ENCODE measurements around the gene RASSF1. TPM values are rescaled to one million over a fixed set of nuclear protein-coding genes. Genes with fewer than 3 reads are reported as not detected.

The RASSF1 gene
- total RNA-seq, 2 experiments from 2014 or later = 30.8 to 50.7 TPM

GRCh38 chr3:50359760-50360110 is 19.1 kb upstream of the RASSF1 start:
- Mint-ChIP-seq H3K27me3 (no peaks in the 10 kb centered on the region), H3K27ac (peak overlapping the region; percentile 94), H3K36me3 (ENCODE audit: low read depth) (peaks cover 16% of the 10 kb centered on the region), H3K4me1 (peaks cover 37% of the 10 kb centered on the region), H3K4me3 (peak overlapping the region; percentile 91), H3K9me3 (ENCODE audit: low read depth) (no peaks in the 10 kb centered on the region)
- intact Hi-C loops (cut with DNase I, micrococcal nuclease) = loop anchor here (1.0 to 10.0 kb wide), 11 partner anchors 8 to 1026 kb away; partner anchors contain the start of genes HYAL3 (in 2 of the 2), IFRD2 (in 2 of the 2), NAA80 (in 2 of the 2) and APEH (in 1 of the 2)
- ATAC-seq = peak; percentile 21
- ChIA-PET POLR2A (interaction anchor here (0.6 to 1.4 kb wide), 2 partner anchors 9 to 13 kb away, joined by 3 to 6 read pairs; partner anchors contain the start of genes CYB561D2 and NPRL2), CTCF (interaction anchor here (0.5 to 1.0 kb wide), 3 partner anchors 10 to 44 kb away, joined by 3 to 5 read pairs (median 3); partner anchors contain the start of genes CYB561D2 and NPRL2)
- DNase-seq = no peak

DNA sequence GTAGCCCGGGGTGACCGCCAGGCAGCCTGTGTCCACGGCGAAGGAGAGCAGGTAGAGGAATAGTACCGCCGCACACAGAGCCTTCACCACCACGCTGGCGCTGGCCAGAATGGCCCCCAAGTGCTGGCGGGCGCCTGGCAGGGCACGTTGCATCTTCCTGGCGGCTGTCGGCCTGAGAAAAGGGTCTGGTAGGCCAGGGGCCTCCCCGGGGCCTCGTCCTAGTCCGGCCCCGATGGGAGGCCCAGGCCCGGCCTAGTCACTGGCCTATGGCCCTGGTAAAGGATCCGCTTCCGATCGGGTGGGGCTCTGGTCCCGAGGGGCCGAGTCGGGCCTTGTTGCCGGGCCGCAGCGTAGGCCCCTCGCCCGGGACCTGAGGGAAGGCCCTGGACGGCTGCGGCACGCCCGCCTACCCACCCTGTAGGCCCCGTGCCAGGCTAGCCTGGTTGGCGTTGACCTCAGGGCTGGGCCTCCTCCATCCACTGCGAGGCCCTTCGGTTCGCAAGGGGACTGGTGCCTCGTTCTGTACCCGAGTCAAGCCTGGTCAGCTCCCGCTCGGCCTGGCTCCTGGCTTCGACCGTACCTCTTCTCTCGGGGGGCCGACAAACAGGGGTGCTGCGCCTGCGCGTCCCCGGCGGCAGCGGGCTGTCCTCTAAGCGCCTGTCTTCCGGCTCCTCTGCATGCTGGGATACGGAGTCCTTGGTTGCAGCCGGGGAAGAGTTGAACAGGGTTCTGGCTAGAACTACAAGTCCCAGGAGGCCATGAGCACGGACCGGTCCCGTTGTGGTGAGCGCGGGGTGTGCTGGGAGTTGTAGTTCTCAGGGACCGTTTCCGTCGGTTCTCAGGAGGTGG is 18.5 kb upstream of the RASSF1 start, which contains the start of gene TMEM115:
TMEM115 (minus strand) TSS at position 611 of the 849 bp plus-strand sequence; CDS start at position 153, 458 bp downstream.
- peak within 1 kb of the TSS; percentile 91 for H3K4me3 Mint-ChIP-seq
- peak; percentile 97 for DNase-seq
- ChIA-PET CTCF (interaction anchor here (0.6 to 1.0 kb wide), 3 partner anchors 9 to 193 kb away, joined by 3 to 5 read pairs (median 3); partner anchors contain the start of genes CYB561D2 and NPRL2), POLR2A (interaction anchor here (1.4 kb wide), 1 partner anchor 9 kb away, joined by 6 read pairs; the partner anchor contains the start of genes CYB561D2 and NPRL2)
- H3K27me3 Mint-ChIP-seq = no peaks in the 10 kb centered on the region
- ATAC-seq = peak; percentile 100
- H3K27ac Mint-ChIP-seq = peak within 1 kb of the TSS; percentile 94
- peaks cover 37% of the 10 kb centered on the region for H3K4me1 Mint-ChIP-seq
- intact Hi-C loops (cut with DNase I, micrococcal nuclease) = loop anchor here (1.0 to 10.0 kb wide), 11 partner anchors 8 to 1026 kb away; partner anchors contain the start of genes HYAL3 (in 2 of the 2), IFRD2 (in 2 of the 2), NAA80 (in 2 of the 2) and APEH (in 1 of the 2)
- no peaks in the 10 kb centered on the region for H3K9me3 Mint-ChIP-seq (ENCODE audit: low read depth)
- peaks cover 22% of the 10 kb centered on the region for H3K36me3 Mint-ChIP-seq (ENCODE audit: low read depth)

DNA sequence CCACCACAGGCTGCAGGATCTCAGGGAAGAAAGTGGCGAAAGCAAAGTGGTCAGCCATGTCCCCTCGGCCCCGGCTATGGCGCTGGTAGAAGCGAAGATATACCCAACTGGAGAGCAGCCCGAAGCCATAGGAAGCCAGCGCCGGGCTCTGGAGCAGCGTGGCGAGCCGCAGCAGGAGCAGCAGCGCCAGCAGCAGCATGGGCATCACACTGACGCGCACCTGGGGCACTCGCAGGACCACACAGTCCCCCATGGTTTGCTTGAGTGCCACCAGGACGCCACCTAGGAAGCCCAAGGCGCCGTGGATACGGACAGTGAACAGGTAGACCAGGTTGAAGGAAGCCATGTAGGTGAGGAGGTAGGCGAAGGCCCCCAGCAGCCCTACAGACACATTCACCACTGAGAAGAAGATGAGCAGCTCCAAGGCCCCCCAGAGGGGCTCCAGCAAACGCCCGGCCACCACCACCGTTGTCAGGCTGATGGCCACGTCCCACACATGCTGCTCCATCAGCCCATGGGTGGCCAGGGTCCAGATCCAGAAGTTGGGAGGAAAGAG is 17.8 kb upstream of the RASSF1 start:
- H3K4me3 Mint-ChIP-seq = peak overlapping the region; percentile 91
- POLR2A ChIA-PET = interaction anchor here (1.4 kb wide), 1 partner anchor 8 kb away, joined by 6 read pairs; the partner anchor contains the start of genes CYB561D2 and NPRL2
- intact Hi-C loops (cut with DNase I, micrococcal nuclease) = loop anchor here in 1 of 2 experiments (5.0 to 10.0 kb wide), 2 partner anchors 424 to 671 kb away; partner anchors contain the start of genes MST1 and RNF123

DNA sequence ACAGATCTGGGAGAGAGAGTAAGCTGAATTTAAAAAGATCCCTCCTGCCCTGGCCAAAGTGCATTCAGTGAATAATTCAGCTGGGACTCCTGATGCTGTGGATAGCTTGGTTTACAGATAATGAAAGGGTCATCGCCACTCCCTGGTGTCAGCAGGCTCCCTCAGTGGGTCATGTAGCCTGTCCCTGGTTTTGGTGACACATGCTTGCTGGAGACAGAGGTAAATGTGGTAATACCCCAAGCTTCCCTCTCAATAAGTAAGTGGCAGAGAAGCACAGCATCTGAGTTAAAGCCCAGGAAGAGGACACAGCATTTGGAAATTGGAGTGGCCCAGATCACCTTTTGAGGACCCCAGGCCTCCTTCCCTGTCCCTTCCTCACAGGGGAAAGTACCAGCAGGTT is 16.8 kb upstream of the RASSF1 start:
- ChIA-PET POLR2A (interaction anchor here (0.6 to 1.4 kb wide), 3 partner anchors 17 to 1447 kb away, joined by 3 to 5 read pairs (median 3); partner anchors contain the start of gene RASSF1), CTCF (interaction anchor here (0.5 to 1.8 kb wide), 5 partner anchors 10 to 111 kb away, joined by 3 to 9 read pairs (median 7); partner anchors contain the start of gene TUSC2)
- Mint-ChIP-seq H3K4me1 (peaks cover 40% of the 10 kb centered on the region), H3K9me3 (ENCODE audit: low read depth) (no peaks in the 10 kb centered on the region), H3K27me3 (no peaks in the 10 kb centered on the region), H3K27ac (peak overlapping the region; percentile 89), H3K4me3 (peak overlapping the region; percentile 91), H3K36me3 (ENCODE audit: low read depth) (peaks cover 27% of the 10 kb centered on the region)
- intact Hi-C loops (cut with DNase I, micrococcal nuclease) = loop anchor here in 1 of 2 experiments (5.0 to 10.0 kb wide), 2 partner anchors 423 to 670 kb away; partner anchors contain the start of genes MST1 and RNF123
- DNase-seq (no peak), ATAC-seq (no peak)

More for the DNA sequence above, 17.8 kb upstream of the RASSF1 start:
- DNase-seq (no peak), ATAC-seq (no peak)
- Mint-ChIP-seq H3K9me3 (ENCODE audit: low read depth) (no peaks in the 10 kb centered on the region), H3K4me1 (peaks cover 37% of the 10 kb centered on the region), H3K36me3 (ENCODE audit: low read depth) (peaks cover 22% of the 10 kb centered on the region), H3K27ac (peak overlapping the region; percentile 89), H3K27me3 (no peaks in the 10 kb centered on the region)
- CTCF ChIA-PET = interaction anchor here (0.6 kb wide), 1 partner anchor 194 kb away, joined by 3 read pairs; no protein-coding TSS in a partner anchor

DNA sequence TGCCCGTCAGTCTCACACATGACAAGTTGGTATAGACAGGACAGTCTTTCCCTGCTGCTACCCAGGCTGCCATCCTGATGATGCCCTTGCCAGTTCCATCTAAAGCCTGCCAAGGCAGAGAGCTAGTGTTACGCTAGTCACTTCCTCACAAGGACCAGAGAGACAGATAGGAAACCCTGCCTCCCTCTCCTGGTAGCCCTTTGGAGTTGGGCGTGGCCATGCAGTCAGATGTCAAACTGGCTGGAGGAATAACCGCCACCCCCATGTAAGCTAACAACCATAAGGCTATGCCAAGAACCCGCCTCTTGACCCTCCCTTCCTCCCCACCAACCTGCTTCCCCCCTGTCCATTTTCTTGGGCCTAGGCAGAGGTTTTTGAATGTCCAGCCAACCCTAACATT is 15.9 kb upstream of the RASSF1 start:
- Mint-ChIP-seq H3K4me3 (peak overlapping the region; percentile 91), H3K27me3 (no peaks in the 10 kb centered on the region), H3K9me3 (ENCODE audit: low read depth) (no peaks in the 10 kb centered on the region), H3K36me3 (ENCODE audit: low read depth) (peaks cover 27% of the 10 kb centered on the region), H3K4me1 (peaks cover 44% of the 10 kb centered on the region), H3K27ac (no peak overlapping the region)
- intact Hi-C loops (cut with DNase I, micrococcal nuclease) = loop anchor here in 1 of 2 experiments (5.0 to 10.0 kb wide), 2 partner anchors 422 to 669 kb away; partner anchors contain the start of genes MST1 and RNF123
- ChIA-PET POLR2A (interaction anchor here (0.6 to 1.4 kb wide), 3 partner anchors 12 to 19 kb away, joined by 3 to 6 read pairs (median 5); partner anchors contain the start of gene RASSF1), CTCF (interaction anchor here (0.6 to 1.8 kb wide), 6 partner anchors 9 to 212 kb away, joined by 3 to 9 read pairs (median 5); partner anchors contain the start of genes HEMK1, IFRD2 and TUSC2)
- DNase-seq = no peak
- ATAC-seq = no peak

DNA sequence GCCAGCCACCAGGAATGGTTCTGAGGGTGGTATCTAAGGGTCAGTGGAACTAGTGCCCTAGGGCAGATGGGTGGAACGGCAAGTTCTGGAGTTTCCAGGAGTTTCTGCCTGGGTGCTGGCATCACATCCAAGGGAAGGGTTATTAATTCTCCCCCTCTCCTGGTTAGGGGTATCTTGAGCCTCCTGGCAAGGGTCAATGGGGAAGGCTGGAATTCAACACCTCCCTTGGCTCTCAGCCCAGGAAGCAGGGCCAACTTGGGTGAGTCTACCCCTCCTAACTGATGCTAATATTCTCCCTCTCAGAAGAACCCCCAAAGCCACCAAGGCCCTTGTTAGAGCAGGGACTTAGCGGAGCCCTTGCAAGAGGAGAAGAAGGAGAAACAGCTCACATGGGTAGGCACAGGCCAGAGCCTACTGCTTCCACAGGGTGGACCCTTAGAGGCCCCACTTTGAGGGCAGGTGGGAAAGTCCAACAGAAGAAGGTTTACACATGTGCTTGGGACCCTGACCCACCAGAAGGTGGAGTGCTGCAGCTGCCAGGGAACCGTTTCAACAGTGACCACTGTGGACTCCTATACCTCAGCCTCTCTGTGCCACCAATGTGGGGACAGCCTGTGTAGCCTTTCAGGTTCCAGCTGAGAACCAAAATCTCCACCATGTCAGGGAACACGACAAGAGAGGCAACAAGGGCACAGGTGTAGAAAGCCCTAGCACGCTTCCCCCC is 15.4 kb upstream of the RASSF1 start:
- intact Hi-C loops (cut with DNase I, micrococcal nuclease) = loop anchor here in 1 of 2 experiments (5.0 to 10.0 kb wide), 2 partner anchors 421 to 669 kb away; partner anchors contain the start of genes MST1 and RNF123
- Mint-ChIP-seq H3K4me3 (peak overlapping the region; percentile 91), H3K27me3 (no peaks in the 10 kb centered on the region), H3K9me3 (ENCODE audit: low read depth) (no peaks in the 10 kb centered on the region), H3K27ac (no peak overlapping the region), H3K4me1 (peaks cover 49% of the 10 kb centered on the region), H3K36me3 (ENCODE audit: low read depth) (peaks cover 31% of the 10 kb centered on the region)
- ATAC-seq (no peak), DNase-seq (no peak)
- POLR2A ChIA-PET = interaction anchor here (0.6 kb wide), 1 partner anchor 12 kb away, joined by 6 read pairs; no protein-coding TSS in a partner anchor
- CTCF ChIA-PET = interaction anchor here (0.9 to 1.8 kb wide), 3 partner anchors 8 to 213 kb away, joined by 3 to 9 read pairs (median 8); partner anchors contain the start of genes HEMK1 and TUSC2

GRCh38 chr3:50354850-50355249 is 14.2 kb upstream of the RASSF1 start:
- H3K36me3 Mint-ChIP-seq (ENCODE audit: low read depth) = peaks cover 34% of the 10 kb centered on the region
- H3K27me3 Mint-ChIP-seq = no peaks in the 10 kb centered on the region
- peaks cover 51% of the 10 kb centered on the region for H3K4me1 Mint-ChIP-seq
- H3K4me3 Mint-ChIP-seq = no peak overlapping the region
- CTCF ChIA-PET = interaction anchor here (1.4 kb wide), 1 partner anchor 18 kb away, joined by 9 read pairs; no protein-coding TSS in a partner anchor
- POLR2A ChIA-PET = interaction anchor here (1.2 kb wide), 1 partner anchor 14 kb away, joined by 3 read pairs; no protein-coding TSS in a partner anchor
- DNase-seq = no peak
- no peak for ATAC-seq
- H3K27ac Mint-ChIP-seq = no peak overlapping the region
- no peaks in the 10 kb centered on the region for H3K9me3 Mint-ChIP-seq (ENCODE audit: low read depth)
- intact Hi-C loops (cut with DNase I, micrococcal nuclease) = loop anchor here (5.0 to 10.0 kb wide), 7 partner anchors 212 to 1702 kb away; partner anchors contain the start of genes CISH (in 2 of the 2), C3orf18 (in 1 of the 2), DCAF1 (in 1 of the 2) and DUSP7 (in 1 of the 2)

GRCh38 chr3:50354186-50354764 is 13.6 kb upstream of the RASSF1 start:
- intact Hi-C loops (cut with DNase I, micrococcal nuclease) = loop anchor here (5.0 to 10.0 kb wide), 6 partner anchors 213 to 1703 kb away; partner anchors contain the start of genes CISH (in 2 of the 2), C3orf18 (in 1 of the 2), DCAF1 (in 1 of the 2) and DUSP7 (in 1 of the 2)
- DNase-seq (no peak), ATAC-seq (no peak)
- no peak overlapping the region for H3K4me3 Mint-ChIP-seq
- H3K27me3 Mint-ChIP-seq = no peaks in the 10 kb centered on the region
- peak overlapping the region; percentile 25 for H3K27ac Mint-ChIP-seq
- ChIA-PET POLR2A (interaction anchor here (0.6 to 1.2 kb wide), 3 partner anchors 13 to 231 kb away, joined by 3 read pairs; no protein-coding TSS in a partner anchor), CTCF (interaction anchor here (1.4 kb wide), 1 partner anchor 17 kb away, joined by 9 read pairs; no protein-coding TSS in a partner anchor)
- H3K4me1 Mint-ChIP-seq = peaks cover 53% of the 10 kb centered on the region
- no peaks in the 10 kb centered on the region for H3K9me3 Mint-ChIP-seq (ENCODE audit: low read depth)
- peaks cover 33% of the 10 kb centered on the region for H3K36me3 Mint-ChIP-seq (ENCODE audit: low read depth)

DNA sequence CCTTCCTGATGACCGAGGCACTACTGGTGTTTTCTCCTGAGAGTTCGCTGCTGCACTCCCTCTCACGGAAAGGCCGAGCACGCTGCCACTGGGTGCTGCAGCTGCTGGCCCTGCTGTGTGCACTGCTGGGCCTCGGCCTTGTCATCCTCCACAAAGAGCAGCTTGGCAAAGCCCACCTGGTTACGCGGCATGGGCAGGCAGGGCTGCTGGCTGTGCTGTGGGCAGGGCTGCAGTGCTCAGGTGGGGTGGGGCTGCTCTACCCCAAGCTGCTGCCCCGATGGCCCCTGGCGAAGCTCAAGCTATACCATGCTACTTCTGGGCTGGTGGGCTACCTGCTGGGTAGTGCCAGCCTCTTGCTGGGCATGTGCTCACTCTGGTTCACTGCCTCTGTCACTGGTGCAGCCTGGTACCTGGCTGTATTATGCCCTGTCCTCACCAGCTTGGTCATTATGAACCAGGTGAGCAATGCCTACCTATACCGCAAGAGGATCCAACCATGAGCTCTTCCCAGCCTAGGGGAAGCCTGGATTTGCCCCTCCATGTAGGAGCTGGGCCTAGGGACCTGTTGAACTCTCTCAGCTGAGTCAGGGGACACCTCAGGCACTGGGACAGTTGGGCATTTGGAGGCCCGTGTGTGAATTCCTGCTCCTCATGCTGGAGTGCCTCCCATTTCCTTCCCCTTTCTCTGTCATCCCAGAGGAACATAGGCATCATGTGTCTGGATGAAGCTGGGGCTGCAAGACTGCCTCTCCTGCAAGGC is 12.8 kb upstream of the RASSF1 start:
- POLR2A ChIA-PET = interaction anchor here (1.0 to 1.2 kb wide), 2 partner anchors 12 to 16 kb away, joined by 3 read pairs; no protein-coding TSS in a partner anchor
- DNase-seq = no peak
- H3K4me3 Mint-ChIP-seq = no peak overlapping the region
- ATAC-seq = no peak
- CTCF ChIA-PET = interaction anchor here (0.7 to 1.4 kb wide), 6 partner anchors 11 to 813 kb away, joined by 3 to 9 read pairs (median 4); partner anchors contain the start of genes IFRD2 and TUSC2
- no peaks in the 10 kb centered on the region for H3K27me3 Mint-ChIP-seq
- intact Hi-C loops (cut with DNase I, micrococcal nuclease) = loop anchor here (5.0 to 10.0 kb wide), 6 partner anchors 214 to 1704 kb away; partner anchors contain the start of genes CISH (in 2 of the 2), C3orf18 (in 1 of the 2), DCAF1 (in 1 of the 2) and DUSP7 (in 1 of the 2)
- H3K4me1 Mint-ChIP-seq = peaks cover 61% of the 10 kb centered on the region
- H3K27ac Mint-ChIP-seq = no peak overlapping the region
- H3K36me3 Mint-ChIP-seq (ENCODE audit: low read depth) = peaks cover 35% of the 10 kb centered on the region
- H3K9me3 Mint-ChIP-seq (ENCODE audit: low read depth) = no peaks in the 10 kb centered on the region
